ENCODE data around the gene JSRP1. TPM values are rescaled to one million over a fixed set of nuclear protein-coding genes. Genes with fewer than 3 reads are reported as not detected.

Gene JSRP1
- total RNA-seq, 1 donor from 2014 or later = 0.46 TPM

DNA sequence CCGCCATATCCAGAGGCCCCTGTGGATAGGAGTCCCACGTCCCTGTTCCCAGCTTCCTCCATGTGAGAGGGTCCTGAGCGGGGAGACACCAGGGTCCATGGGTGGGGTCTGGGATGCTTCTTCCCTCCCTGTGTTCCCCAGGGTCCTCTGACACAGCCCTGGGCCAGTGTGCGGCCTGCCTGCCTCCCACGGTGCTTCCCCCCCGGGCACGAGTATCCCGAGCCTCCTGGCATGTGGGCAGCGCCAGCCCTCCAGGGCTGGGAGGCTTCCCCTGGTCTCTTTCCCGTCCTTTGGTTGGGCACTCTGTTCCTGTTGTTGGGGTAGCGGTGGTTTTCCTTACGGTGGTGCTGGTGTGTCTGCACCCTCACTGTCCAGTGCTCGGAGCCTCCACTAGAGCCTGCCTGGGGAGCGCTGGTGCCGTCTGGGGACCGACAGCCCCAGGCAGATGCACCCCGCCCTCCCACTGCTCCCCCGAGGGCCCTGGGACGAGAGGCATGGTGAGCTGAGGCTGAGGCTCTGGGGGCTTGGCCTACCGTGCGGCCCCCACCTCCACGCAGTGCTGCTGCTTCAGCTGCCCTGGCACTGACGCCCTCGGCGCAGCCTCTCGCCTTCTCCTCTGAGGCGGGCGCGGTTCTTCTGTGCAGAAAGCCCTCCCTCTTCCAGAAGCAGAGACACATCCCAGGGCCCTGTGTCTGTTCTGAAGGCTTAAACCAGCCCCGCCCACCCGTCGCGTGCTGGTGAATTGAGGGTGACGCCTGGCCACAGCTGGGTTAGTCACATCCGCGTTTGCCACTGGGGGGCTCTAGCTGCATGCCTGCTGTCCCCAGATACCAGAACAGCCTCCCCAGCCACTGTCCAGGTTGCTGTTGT, 48.0 kb downstream of the JSRP1 start:
- DNase-seq (ENCODE audit: low spot score) = no peak
- intact Hi-C loops (cut with DNase I) = no loop called here

DNA sequence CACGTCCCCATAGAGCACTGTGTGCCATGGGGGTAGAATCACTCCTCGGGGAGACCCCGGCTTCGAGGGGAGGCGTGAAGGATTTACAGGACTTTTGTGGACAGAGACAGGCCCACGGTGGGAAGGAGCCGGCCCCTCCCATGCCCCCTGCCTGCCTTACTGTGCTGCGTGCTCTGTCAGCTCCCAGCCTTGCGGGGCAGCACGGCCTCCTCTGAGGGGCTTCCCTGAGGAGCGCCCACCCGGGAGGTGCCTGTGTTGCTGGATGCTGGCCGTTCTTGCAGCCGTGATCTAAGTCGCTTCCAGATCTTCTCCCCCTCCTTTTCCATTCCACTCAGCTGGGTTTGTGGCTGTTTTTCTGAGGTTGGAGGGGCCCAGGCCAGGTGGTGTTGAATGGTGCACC, 49.2 kb downstream of the JSRP1 start:
- DNase-seq (ENCODE audit: low spot score) = no peak
- intact Hi-C loops (cut with DNase I) = no loop called here

- DNase-seq (ENCODE audit: low spot score) = no peak
- intact Hi-C loops (cut with DNase I) = no loop called here
These were observed 53.9 kb downstream of the JSRP1 start for GRCh38 chr19:2202366-2202765.

Small RNA genes lying within 50 kb of the gene (microRNA-seq; reads per million reads assigned to microRNA genes)
- gene MIR1227 (2.2 reads per million), gene MIR4321 (not detected)

Other genes with a start within 250 kb of the JSRP1 start
- gene BTBD2, start 240.7 kb downstream of the JSRP1 start, total RNA-seq = 60.5 TPM
- 122 TPM for gene MKNK2, start 205.2 kb downstream of the JSRP1 start, total RNA-seq
- gene MOB3A, start 160.1 kb downstream of the JSRP1 start, total RNA-seq = 17.0 TPM
- 4.3 TPM for gene IZUMO4, start 159.5 kb downstream of the JSRP1 start, total RNA-seq
- 89.0 TPM for gene AP3D1, start 104.9 kb downstream of the JSRP1 start, total RNA-seq
- gene DOT1L, start 92.5 kb downstream of the JSRP1 start, total RNA-seq = 15.2 TPM
- gene PLEKHJ1, start 20.1 kb downstream of the JSRP1 start, total RNA-seq = 51.2 TPM
- gene SF3A2, start 19.6 kb downstream of the JSRP1 start, total RNA-seq = 34.1 TPM
- 1.5 TPM for gene AMH, start 7.1 kb downstream of the JSRP1 start, total RNA-seq
- 0.19 TPM for gene PEAK3, start 25.8 kb upstream of the JSRP1 start, total RNA-seq
- not detected for gene LINGO3, start 51.7 kb upstream of the JSRP1 start, total RNA-seq
- gene LSM7, start 72.2 kb upstream of the JSRP1 start, total RNA-seq = 42.7 TPM
- 27.4 TPM for gene SPPL2B, start 72.3 kb upstream of the JSRP1 start, total RNA-seq
- not detected for gene TMPRSS9, start 103.8 kb upstream of the JSRP1 start, total RNA-seq
- 57.3 TPM for gene TIMM13, start 171.2 kb upstream of the JSRP1 start, total RNA-seq
- 13.2 TPM for gene LMNB2, start 200.5 kb upstream of the JSRP1 start, total RNA-seq
- gene GADD45B, start 219.7 kb upstream of the JSRP1 start, total RNA-seq = 54.4 TPM